HK-2 (cell line): ENCODE measurements around the gene SHOX.

Experiments used
- DNase-seq: peaks from one replicate; pipeline ENCODE4 v3.0.0-alpha.2; 2018; ENCODE audit not compliant: unreplicated experiment

SHOX gene

DNA sequence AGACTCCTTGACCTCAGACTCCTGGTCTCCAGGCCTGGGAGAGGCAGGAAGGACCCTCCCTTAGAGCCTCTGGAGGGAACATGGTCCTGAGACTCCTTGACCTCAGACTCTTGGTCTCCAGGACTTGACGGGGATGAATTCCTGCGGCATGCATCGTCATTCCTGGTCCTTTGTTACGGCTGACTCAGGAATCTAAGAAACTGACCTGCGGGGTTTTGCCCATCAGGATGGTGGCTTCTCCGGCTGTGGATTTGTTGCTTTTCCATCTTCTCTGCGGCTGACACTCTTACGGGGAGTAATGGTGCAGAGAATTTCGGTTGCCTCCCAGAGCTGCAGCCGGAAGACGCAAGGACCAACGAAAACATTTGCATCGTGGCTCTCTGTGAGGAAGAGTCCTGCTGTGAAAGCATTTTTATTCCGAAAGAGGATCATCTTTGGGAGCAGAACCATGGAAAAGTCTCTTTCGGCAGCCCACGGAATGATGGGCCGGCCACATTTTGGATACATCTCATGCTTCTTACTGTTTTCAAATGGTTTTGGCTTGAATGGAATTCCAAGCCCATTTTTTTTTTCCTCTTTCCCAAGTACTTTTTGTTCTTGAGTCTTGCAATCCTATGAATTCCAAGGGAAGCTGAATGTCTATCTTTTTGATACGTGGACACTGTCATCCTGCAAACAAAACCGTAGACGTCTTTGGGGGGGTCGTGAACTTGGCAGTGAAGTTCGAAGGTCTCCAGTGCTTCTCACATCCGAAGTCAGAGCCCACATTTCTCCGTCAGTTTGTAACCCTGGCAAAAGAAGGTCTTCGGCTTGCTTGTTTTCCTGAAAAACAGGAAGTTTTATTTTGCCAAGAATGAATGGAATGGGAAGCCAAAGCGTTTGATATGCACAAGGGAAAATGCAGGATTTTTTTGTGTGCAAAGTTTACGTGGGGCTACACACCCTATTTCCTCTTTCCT lies 36.5 kb downstream of the SHOX start:
- no peak for DNase-seq

DNA sequence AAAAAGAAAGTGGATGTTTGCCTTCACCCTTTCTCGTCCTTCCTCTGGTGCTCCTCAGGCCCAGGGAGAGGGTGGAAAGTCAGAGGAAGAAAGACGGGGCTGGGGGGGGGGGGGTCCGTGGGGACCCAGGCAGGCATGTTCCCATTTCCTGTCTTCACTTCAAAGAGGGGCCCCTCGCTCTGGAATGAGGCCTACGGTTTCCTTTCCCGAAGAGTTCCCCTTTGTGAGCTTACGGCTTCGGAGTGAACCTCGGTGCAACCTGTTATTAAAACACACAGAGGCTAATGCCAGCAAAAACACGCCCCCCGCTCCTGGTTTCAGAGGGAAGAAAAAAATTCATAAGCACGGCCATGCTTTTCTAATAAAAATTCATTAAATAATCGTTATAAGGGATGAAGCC lies 40.1 kb downstream of the SHOX start:
- DNase-seq, result no peak

GRCh38 chrX:672931-673330 lies 42.3 kb downstream of the SHOX start:
- no peak for DNase-seq

DNA sequence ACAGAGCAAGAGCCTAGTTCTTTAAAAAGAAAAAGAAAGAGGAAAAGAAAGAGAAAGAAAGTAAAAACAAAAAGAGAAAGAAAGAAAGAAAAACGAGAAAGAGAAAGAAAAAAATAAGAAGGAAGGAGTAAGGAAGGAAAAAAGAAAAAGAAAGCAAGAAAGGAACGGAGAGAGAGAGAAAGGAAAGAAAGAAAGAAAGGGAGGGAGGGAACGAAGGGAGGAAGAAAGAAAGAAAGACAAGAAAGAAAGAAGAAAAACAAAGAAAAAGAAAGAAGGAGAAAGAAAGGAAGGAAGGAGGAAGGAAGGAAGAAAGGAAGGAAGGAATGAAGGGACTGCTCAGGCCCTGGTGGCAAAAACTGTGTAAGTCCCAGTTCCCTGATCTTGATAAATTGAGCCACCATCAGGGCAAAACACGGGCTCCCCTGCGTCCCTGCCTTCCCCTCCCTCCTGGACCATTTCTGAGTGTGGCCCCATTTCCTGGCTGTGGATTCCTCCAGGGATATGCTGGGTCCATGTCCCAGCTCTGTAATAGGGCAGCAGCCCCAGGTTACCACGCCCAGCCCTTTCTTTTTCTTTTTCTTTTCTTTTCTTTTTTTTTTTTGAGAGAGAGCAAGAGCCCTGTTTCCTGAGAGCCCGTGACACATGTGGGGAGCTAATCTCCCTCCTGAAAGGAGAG lies 44.8 kb downstream of the SHOX start:
- DNase-seq, result no peak

DNA sequence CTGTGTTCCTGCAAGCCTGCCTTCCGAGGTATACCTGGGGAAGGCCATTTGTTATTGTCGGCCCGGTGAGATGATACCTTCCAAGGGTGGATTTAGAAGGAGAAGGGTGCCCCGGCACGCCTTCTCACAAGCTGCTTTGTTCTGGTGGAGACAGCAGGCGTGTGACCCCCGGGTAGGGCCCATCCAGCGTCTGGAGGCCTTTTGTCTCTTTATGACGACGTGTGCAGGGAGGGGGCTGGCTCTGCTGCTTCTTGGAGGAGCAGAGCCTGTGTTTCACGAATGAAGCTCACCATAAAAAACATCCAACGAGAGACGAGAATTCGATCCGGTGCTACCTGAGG lies 45.3 kb downstream of the SHOX start:
- no peak for DNase-seq

GRCh38 chrX:677376-677775 lies 46.8 kb downstream of the SHOX start:
- DNase-seq, result no peak

- DNase-seq, result no peak
Observed at GRCh38 chrX:679291-679979, 48.8 kb downstream of the SHOX start.

DNA sequence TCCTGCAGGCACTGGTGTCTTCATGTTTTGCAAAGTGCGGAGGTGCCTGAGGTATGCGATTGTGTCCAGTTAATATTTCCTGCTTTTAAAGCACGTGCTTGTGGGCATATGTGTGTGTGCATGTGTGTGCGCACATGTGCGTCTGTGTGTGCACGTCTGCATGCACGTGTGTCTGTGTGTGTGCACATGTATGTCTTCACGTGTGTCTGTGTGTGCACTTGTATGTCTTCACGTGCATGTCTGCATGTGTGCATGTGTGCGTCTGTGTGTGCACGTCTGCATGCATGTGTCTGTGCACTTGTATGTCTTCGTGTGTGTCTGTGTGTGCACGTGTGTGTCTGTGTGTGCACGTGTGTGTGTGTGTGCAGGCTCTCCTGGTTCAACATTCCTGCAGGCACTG lies 49.5 kb downstream of the SHOX start:
- DNase-seq, result no peak

DNA sequence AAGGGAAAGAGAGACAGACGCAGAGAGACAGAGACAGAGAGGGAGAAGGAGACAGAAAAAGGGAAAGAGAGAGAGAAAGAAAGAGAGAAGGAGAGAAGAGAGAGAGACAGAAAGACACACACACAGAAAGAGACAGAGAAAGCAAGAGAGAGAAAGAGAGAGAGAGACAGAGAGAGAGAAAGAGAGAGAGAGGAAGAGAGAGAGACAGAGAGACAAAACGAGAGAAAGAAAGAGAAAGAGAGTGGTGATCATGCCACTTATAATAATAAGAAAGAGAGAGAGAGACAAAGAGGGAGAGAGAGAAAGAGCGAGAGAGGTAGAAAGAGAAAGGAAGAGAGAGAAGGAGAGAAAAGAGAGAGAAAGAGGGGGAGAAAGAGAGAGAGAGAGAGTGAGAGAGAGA lies 51.4 kb downstream of the SHOX start:
- no peak for DNase-seq

DNA sequence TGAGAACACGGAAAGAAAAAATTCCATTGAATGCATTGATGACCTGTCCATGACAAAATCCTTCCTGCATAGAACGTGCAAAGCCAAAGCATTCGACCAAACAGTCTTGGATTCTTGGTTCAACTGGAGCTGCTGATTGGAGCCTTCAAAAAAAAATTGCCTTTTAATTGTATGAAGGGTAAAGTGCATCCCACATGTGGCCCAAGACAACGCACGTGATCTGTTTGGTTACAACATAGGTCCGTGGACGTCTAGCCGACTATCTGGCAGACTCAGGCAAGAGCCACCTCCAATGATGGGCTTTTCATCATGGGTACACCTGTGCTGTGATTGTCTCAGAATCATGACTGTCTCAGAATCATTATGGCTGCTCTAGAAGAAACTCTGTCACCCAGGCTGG lies 52.3 kb downstream of the SHOX start:
- DNase-seq, result no peak

DNA sequence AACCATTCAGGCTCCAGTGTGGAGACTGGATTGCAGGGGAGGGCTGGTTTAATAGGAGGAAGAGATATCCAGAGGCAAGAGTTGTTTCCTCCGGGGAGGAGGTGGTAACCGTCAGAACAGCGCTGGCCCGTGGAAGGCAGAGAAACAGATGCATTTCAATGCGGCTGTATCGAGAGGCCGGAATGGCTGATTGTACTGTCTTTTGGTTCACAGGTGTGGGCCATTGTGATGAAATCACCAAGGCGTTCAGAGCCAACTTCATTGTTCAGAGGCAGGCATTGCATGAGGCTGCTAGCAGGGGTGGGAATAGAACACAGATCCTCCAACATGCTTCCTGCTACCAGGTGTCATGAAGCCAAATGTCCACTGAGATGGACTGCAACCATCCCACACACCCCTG lies 53.0 kb downstream of the SHOX start:
- no peak for DNase-seq

DNA sequence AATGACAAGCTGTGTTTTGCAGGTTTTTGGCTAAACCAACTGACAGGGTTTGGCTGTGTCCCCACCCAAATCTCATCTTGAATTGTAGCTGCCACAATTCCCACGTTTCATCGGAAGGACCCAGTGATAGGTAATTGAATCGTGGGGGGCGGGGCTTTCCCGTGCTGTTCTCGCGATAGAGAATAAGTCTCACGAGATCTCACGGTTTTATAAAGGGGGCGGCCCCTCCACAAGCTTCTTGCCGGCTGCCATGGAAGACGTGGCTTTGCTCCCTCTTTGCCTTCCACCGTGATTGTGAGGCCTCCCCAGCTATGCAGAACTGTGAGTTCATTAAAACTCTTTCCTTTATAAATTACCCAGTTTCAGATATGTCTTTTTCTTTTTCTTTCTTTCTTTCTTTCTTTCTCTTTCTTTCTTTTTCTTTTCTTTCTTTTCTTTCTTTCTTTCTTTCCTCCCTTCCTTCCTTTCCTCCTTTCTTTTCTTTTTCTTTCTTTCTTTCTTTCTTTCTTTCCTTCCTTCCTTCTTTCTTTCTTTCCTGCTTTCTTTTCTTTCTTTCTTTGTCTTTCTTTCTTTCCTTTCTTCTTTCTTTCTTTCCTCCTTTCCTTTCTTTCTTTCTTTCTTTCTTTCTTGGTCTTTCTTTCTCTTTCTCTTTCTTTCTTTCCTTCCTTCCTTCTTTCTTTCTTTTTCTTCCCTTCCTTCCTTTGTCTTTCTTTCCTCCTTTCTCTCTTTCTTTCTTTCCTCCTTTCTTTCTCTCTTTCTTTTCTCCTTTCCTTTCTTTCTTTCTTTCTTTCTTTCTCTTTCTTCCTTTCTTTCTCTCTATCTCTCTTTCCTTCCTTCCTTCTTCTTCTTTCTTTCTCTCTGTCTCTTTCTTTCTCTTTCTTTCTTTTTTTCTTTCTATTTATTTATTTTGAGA lies 54.8 kb downstream of the SHOX start:
- no peak for DNase-seq

DNA sequence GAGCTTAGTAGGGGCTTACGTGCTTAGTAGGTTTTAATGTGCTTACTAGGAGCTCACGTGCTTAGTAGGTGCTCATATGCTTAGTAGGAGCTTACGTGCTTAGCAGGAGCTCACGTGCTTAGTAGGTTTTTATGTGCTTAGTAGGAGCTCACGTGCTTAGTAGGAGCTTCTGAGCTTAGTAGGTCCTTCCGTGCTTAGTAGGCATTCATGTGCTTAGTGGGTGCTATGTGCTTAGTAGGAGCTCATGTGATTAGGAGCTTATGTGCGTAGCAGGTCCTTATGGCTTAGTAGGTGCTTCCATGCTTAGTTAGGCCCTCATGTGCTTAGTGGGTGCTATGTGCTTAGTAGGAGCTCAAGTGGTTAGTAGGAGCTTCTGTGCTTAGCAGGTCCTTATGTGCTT lies 59.4 kb downstream of the SHOX start:
- DNase-seq, result no peak

- no peak for DNase-seq
Observed at GRCh38 chrX:694800-695199, 64.2 kb downstream of the SHOX start.

DNA sequence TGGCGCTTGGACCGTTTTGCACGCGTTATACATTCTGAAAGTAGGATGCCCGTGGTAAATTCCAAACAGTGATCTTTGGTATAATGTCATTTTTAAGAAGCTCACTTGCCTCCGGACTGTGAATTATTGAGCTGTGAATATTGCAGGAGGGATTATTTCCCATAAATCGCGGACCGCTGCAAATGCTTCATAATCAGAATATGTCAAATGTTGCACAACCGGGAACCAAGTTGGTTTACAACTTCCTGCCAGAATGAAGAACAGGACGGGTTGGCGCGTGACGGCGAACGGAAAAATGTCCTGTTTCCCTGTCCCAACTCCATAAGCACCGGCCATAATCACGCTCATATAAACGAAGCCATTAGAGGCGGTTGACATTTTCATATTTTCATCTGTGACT lies 67.6 kb downstream of the SHOX start:
- DNase-seq, result no peak

DNA sequence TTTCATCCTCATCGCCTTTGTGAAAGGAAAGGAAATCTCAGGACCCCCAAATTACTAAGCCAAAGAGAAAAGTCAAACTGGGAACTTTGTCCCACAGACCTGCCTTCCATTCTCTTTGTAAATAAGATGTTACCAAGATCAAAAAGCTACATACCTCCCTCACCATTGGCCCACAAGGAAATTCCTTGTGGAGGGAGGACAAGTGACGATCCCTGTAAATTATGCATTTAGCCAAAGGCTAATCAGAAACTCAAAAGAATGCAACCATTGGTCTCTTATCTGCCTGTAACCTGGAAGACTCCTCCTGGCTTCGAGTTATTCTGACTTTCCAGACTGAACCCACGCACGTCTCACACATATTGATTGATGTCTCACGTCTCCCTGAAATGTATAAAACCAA lies 70.3 kb downstream of the SHOX start:
- no peak for DNase-seq

- DNase-seq, result no peak
Observed at GRCh38 chrX:701673-702072, 71.1 kb downstream of the SHOX start.

DNA sequence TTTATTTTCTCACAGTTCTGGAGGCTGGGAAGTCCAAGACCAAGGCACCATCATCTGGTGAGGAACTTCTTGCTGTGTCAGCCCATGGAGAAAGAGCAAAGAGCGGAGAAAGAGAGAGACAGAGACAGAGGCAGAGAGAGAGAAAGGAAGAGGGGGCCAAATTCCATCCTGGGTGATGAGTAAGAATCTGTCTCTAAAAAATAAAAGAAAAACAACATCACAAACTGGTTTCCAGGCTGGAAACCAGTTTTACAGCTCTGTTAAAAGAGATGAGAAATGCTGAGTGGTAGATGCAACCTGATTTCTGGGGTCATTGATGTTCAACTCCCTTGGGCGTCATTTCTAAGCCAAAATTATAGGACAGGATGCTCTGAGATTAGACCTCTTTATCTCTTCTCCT lies 72.9 kb downstream of the SHOX start:
- no peak for DNase-seq

GRCh38 chrX:703866-704265 lies 73.3 kb downstream of the SHOX start:
- no peak for DNase-seq
